Measurements from ENCODE around the gene ZNF729.
"Not testable (repeated sequence)": the region's sequence is repeated elsewhere in the genome, so short reads cannot be mapped to it uniquely, and the experiment has no call there.

Gene ZNF729

DNA sequence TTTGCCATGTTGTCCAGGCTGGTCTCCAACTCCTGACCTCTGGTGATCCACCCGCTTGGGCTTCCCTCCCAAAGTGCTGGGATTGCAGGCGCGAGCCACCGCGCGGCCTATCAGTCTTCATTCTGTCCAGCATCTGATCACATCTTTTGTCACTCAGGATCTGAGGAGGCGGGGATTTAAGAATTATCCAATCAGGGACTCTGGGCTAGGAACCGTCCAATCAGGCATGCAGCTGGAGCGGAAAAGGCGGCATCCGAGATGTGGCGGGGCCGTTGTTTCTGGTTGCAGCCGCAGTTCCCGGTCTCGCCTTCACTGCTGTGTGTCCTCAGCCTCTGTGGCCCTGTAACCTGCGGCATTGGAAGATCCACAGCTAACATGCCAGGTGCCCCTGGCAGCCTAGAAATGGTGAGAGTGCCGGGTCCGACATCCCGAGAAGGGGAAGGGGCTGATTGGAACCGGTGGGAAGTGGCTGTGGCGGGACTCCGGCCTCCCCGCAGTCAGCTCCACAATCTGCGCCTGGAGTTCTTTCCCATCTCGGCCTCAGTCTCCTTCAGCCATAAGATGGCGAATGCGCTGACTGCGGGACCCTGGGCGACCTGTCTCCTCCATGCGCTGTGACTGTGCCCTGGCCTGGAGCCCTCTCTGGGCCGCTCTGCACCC is at the start of gene ZNF729:
Gene ZNF729, plus strand, starts transcription at position 291 of the 660 bp plus-strand sequence. Its CDS starts 85 bp downstream, at position 376.
- no peak for DNase-seq

DNA sequence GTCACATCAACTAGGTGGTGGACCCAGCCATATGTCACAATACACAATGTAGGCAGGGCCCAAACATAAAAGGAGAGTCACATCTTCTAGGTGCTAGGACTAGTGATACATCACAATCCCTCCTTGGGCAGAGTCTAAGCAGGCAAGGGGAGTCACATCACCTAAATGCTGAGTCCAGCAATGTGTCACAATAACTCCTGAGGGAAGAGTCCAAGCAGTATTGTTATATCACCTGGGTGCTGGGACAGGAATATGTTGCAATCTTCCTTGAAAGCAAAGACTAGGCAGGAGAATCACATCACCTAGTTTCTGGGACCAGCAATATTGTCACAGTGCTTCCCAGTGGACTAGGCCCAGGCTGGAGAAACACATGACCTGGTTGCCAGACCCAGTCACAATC is 29.4 kb upstream of the ZNF729 start:
- DNase-seq: no peak

DNA sequence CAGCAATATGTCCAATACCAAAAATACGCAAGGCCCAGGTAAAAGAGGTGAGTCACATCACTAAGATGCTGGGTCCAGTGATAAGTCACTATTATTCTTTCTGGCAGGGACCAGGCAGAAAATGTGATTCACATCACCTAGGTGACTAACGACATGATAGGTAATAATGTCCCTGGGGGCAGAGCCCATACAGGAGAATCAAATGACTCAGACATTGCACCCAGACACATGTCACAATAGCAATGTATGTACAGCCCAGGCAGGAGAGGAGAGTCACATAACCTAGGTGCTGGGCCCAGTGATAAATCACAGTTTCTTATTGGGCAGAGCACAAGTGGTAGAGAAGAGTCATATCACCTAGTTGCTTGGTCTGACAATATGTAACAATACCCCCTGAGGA is 28.9 kb upstream of the ZNF729 start:
- DNase-seq: no peak

DNA sequence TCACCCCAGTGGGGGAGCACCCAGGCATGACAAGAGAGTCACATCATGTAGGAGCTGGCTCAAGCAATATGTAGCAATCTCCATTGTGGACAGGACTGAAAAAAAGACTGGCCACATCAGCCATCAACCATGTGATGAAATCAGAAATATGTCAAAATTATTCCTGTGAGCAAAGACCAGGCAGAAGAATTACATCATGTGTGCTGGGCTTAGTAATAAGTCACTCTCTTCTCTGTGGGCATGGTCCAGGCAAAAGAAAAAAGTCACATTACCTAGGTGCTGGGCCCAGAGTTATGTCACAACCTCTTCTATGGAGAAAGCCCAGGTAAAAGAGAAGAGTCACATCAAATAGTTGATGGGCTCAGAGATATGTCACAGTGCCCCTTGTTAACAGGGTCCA is 28.3 kb upstream of the ZNF729 start:
- DNase-seq: no peak

DNA sequence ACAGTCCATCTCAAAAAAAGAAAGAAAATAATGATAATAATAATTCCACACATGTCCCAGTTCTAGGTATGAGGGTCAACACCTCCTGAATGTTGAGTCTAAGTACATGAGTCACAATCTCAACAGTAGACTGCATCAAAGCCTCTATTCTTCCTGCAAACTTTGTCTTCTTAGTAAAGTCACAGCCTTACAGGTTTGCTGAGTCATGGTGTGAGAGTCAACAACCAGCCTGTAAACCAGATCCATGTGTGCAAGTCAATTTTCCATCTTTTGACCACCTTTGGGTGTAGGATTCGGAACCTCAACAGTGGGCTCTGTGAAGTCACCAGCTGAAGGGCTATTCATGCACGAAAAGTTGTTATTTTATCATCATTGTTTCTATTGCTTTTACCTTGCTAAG is 25.7 kb upstream of the ZNF729 start:
- no peak for DNase-seq

DNA sequence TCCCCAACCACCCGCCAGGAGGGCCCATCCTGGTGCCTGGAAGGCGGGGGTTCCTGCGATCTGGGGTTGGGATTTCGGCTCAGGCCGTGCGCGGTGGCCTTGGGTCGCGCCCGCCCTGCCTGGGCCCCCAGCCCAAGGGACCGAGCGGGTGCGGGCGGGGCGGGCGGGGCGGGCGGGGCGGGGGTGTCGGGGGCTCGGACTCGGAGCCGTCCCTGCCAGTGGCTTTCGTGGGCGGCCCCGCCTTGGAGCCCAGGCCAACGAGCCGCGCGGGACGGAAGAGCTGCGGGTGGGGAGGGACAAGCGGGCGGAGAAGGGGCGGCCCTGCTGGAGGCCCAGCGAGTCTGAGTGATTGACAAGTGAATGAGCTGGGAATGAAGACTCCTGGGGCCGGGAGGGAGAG is 24.6 kb upstream of the ZNF729 start:
- DNase-seq: no peak

DNA sequence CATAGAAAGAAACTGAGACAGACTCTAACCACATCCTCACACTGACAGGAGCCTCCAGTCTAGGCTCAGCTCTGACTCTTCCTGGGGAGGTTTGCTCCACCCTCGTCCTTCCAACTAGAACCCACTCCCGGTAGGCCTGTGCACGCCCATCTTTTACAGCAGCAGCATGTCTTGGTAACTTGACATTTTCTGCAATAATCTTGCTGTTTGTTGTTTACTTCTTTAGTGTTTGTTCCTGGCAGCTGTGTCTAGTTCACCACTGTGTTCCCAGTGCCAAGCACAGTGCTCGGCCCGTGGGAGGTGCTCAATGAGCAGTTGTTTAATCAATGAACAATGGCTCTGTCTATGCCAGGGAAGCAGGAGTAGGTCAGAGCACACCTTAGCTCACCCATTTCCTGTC is 23.1 kb upstream of the ZNF729 start:
- DNase-seq: no peak

DNA sequence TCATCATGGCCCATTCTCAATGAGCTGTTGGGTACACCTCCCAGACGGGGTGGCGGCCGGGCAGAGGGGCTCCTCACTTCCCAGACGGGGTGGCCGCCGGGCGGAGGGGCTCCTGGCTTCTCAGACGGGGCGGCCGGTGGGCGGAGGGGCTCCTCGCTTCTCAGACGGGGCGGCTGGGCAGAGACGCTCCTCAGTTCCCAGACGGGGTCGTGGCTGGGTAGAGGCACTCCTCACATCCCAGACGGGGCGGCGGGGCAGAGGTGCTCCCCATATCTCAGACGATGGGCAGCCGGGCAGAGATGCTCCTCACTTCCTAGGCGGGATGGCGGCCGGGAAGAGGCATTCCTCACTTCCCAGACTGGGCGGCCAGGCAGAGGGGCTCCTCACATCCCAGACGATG is 35.3 kb downstream of the ZNF729 start:
- not testable (repeated sequence) for DNase-seq

DNA sequence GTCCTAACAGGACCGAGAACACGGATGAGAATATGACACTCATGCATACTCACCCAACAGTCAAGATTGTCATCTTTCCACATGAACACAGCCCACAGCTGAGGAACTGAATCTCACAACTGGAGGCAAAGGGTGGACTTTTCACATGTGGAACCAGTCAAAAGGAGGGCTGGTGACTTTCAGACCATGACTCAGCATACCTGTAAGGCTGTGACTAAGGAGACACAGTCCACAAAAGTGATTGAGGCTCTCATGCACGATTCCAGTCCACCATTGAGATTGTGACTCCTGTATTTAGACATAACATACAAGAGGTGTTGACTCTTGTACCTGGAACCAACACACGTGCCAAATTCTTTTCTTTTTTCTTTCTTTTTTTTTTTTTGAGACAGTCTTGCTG is 40.0 kb downstream of the ZNF729 start:
- no peak for DNase-seq

DNA sequence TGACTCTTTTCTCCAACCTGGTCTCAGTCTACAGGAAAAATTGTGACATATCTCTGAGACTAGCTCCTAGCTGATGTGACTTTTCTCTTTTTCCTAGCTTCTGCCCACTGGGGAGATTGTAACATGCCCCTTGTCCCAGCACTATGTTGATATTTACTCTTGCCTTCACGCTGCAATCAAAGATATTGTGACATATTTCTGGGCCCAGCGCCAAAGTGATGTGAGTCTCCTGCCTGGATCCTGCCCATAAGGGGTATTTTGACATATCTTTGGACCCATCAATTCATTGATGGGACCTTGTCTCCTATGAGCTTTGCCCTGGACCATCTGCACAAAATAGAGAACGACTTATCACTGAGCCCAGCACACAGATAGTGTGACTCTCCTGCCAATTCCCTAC is 41.1 kb downstream of the ZNF729 start:
- no peak for DNase-seq

DNA sequence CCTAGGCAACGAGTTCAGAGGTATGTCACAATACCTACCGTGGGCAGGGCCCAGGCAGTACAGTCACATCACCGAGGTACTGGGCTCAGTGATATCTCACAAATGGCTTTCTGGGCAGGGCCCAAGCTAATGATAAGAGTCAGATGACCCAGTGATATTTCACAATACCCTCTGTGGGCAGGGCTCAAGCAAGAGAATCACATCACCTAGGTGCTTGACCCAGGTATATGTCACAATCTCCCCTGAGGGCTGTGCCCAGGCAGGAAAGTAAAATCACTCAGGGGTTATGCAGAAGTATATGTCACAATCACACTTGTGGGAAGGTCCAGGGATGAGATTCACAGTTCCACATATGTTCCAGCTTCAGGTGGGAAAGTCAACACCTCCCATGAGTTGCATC is 45.3 kb downstream of the ZNF729 start:
- no peak for DNase-seq

DNA sequence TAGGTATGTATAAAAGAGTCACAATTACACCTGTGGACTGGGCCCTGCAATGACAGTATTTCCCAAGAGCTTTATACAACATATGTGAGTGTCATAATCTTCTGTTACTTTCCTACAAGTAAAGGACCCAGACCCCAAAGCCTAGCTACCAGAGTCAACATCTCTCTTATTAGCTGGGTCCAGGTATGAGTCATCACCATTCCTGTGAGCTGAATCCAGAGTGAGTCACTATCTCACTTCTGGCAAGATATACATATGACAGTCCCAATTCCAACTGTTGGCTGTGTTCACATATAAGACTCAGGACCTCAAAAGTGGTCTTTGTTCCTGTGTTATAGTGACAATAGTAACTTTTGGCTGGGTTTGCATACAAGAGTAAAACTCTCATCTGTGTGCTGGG is 46.7 kb downstream of the ZNF729 start:
- DNase-seq: no peak

DNA sequence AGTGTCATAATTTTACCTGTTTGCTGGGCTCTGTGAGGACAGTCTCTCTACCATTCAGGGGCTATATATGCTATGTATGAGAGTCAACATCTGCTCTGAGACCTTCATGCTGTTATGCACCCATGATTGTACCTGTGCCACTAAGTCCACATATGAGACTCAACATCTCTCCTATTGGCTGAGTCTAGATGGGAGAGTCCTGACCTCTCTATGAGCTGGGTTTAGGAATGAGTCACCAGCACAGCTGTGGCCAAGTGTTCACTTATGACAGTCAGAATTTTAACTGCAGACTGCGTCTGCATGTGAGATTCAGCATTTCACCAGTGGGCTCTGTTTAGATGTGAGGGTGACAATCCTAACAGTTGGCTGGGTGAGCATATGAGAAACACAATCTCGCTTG is 49.5 kb downstream of the ZNF729 start:
- DNase-seq: no peak

DNA sequence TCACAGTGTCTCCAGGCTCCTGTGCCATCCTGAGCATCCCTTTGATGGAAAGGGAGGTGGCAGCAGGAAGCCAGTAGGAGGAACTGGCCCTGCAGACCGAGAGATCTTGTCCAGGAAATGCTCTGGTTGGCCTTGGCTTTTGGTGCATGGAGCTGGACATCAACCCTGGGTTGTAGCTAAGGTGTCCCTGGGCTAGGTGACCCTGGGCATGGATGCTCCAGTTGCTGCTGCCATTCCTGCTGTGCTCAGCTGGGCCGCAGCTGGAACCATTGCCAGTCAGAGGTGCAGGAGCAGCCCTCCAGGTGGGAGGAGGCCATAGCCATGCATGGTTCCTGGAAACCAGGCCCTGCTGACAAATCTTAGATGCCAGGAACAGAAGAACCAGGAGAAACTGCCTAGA is 68.4 kb downstream of the ZNF729 start:
- no peak for DNase-seq

All from NCI-H524 (cell line).